ENCODE results near the gene RRAD. TPM values are rescaled to one million over a fixed set of nuclear protein-coding genes. Genes with fewer than 3 reads are reported as not detected.

Gene RRAD
- total and polyA plus RNA-seq, 11 donors = 57.5 to 298 (median 152) TPM

DNA sequence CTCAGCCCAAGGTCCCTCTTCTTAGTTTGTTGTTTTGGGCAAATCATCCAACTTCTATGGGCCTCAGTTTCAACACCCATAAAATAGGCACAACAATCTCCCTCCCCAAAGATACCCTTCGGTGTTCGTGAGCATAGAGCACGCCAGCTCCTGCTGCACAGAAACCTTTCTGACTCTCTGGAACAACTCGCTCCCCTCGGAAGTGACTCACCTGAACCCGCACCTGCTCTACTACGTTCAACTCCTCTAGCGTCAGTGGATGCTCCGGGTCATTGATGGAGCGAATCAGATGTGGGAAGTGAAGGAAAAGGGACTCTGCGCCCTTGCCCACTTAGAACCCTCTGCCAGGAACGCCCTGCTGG, 8.4 kb upstream of the RRAD start:
- H3K36me3 ChIP-seq = peaks cover 0 to 40% (median 24%) of the 10 kb centered on the region in 9 donors
- H3K27ac ChIP-seq = peak overlapping the region; percentile 82 to 99 (median 96)
- intact Hi-C loops (cut with DNase I) = loop anchor here in 1 of 10 donors (5.0 kb wide), 1 partner anchor 36 kb away; no protein-coding TSS in a partner anchor
- ATAC-seq = no peak
- no peak for DNase-seq
- H3K4me3 ChIP-seq = peak overlapping the region; percentile 67 to 100 (median 95)
- TF ChIP-seq POLR2A (IDR thresholded peaks at IDR 0.05) = no peak
- TF ChIP-seq, protein P1, sequence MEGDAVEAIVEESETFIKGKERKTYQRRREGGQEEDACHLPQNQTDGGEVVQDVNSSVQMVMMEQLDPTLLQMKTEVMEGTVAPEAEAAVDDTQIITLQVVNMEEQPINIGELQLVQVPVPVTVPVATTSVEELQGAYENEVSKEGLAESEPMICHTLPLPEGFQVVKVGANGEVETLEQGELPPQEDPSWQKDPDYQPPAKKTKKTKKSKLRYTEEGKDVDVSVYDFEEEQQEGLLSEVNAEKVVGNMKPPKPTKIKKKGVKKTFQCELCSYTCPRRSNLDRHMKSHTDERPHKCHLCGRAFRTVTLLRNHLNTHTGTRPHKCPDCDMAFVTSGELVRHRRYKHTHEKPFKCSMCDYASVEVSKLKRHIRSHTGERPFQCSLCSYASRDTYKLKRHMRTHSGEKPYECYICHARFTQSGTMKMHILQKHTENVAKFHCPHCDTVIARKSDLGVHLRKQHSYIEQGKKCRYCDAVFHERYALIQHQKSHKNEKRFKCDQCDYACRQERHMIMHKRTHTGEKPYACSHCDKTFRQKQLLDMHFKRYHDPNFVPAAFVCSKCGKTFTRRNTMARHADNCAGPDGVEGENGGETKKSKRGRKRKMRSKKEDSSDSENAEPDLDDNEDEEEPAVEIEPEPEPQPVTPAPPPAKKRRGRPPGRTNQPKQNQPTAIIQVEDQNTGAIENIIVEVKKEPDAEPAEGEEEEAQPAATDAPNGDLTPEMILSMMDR (IDR thresholded peaks at IDR 0.05) = no peak
- 3 to 5% (median 4%) methylated on average over 12 of the region's 12 CpGs for WGBS, 4 donors
- H3K4me1 ChIP-seq = peaks cover 4 to 62% (median 37%) of the 10 kb centered on the region in 12 donors
- H3K9me3 ChIP-seq = no peaks in the 10 kb centered on the region
- H3K27me3 ChIP-seq = no peaks in the 10 kb centered on the region

DNA sequence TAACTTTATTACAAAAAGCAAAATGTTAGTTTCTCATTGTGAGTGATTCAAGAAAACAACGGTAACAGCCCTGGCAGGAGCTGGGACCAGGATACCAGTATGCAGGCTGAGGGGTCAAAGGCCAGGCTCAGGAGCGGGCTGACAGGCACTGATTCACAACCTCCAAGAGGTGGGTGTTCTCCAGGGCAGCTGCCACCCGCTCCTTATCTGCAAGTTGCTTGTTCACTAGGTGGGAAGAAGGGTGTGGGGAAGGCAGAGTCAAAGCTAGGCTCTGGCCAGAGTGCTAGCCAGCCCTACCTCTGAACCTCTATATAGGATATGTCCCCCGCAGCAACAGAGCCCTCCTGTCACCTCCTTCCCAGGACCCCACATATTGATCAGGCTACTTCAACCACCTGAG, 6.7 kb upstream of the RRAD start:
- Histone ChIP-seq H3K4me1 (peaks cover 4 to 62% (median 42%) of the 10 kb centered on the region in 12 donors), H3K9me3 (no peaks in the 10 kb centered on the region), H3K4me3 (no peak overlapping the region), H3K27ac (no peak overlapping the region), H3K36me3 (peaks cover 0 to 25% (median 12%) of the 10 kb centered on the region in 9 donors), H3K27me3 (no peaks in the 10 kb centered on the region)
- TF ChIP-seq, protein P1 (IDR thresholded peaks at IDR 0.05) = no peak
- no peak for TF ChIP-seq POLR2A (IDR thresholded peaks at IDR 0.05)
- ATAC-seq (no peak), DNase-seq (no peak)
- intact Hi-C loops (cut with DNase I) = loop anchor here in 1 of 10 donors (5.0 kb wide), 1 partner anchor 35 kb away; no protein-coding TSS in a partner anchor
- WGBS, 4 donors = 78 to 88% (median 81%) methylated on average over 4 of the region's 4 CpGs

DNA sequence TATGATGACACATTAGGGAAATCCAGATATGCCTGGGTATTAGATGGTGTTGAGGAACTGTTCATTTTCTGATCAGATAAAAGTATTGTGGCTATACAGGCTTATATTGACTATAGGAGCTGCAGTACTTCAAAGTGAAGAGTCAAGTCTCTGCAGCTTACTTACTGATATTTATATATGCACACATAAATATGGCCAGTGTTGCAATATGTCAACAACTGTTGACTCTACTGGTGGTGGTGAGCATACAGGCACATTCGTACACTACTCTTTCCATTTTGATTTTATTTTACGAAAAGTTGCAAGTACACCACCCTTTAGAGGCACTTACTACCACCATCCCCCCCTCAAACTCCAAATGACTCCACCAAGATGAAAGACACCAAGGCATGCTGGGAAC, 6.3 kb upstream of the RRAD start:
- H3K27me3 ChIP-seq = no peaks in the 10 kb centered on the region
- WGBS, 4 donors = 80 to 93% (median 90%) methylated on average over 2 of the region's 2 CpGs
- DNase-seq (no peak), ATAC-seq (no peak)
- H3K36me3 ChIP-seq = peaks cover 0 to 25% (median 10%) of the 10 kb centered on the region in 9 donors
- intact Hi-C loops (cut with DNase I) = loop anchor here in 1 of 10 donors (5.0 kb wide), 1 partner anchor 34 kb away; no protein-coding TSS in a partner anchor
- no peaks in the 10 kb centered on the region for H3K9me3 ChIP-seq
- TF ChIP-seq POLR2A (IDR thresholded peaks at IDR 0.05) = no peak
- TF ChIP-seq, protein P1 (IDR thresholded peaks at IDR 0.05) = no peak
- peaks cover 4 to 62% (median 41%) of the 10 kb centered on the region in 12 donors for H3K4me1 ChIP-seq
- H3K4me3 ChIP-seq = no peak overlapping the region
- no peak overlapping the region for H3K27ac ChIP-seq

DNA sequence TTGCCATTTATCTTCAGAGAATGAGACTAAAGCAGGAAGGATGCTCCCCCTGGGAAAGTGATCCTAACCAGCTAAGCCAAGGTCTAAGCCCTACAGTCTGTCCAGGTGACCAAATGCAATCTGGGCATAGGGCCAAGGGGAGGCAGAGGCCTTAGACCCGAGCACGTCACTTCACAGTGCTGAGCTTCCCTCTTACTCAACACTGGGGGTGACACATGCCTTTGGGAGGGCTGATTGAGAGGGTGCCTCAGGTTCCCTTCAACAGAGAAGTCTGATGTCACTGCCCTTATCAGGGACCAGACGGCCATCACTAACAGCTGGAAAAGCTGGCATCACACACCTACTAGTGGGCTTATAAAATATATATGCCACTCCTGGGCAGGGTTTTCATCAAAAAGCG, 4.9 kb upstream of the RRAD start:
- Histone ChIP-seq H3K4me3 (no peak overlapping the region), H3K27me3 (peaks cover 0 to 11% (median 0%) of the 10 kb centered on the region in 9 donors), H3K9me3 (no peaks in the 10 kb centered on the region), H3K36me3 (peaks cover 0 to 25% (median 10%) of the 10 kb centered on the region in 9 donors), H3K4me1 (peaks cover 4 to 58% (median 37%) of the 10 kb centered on the region in 12 donors), H3K27ac (peak overlapping the region in 5 of 12 donors; percentile 5 to 96 (median 16))
- WGBS, 4 donors = 40 to 65% (median 50%) methylated on average over 4 of the region's 4 CpGs
- intact Hi-C loops (cut with DNase I) = loop anchor here in 1 of 10 donors (5.0 kb wide), 1 partner anchor 33 kb away; no protein-coding TSS in a partner anchor
- TF ChIP-seq POLR2A (IDR thresholded peaks at IDR 0.05) = no peak
- TF ChIP-seq, protein P1 (IDR thresholded peaks at IDR 0.05) = no peak
- ATAC-seq (peak in 2 of 4 donors; percentile 10 to 23), DNase-seq (peak in 1 of 5 donors; percentile 90)

Data from heart left ventricle (tissue), 16 donors.